Measurements from ENCODE around the gene NIT1.

DNA sequence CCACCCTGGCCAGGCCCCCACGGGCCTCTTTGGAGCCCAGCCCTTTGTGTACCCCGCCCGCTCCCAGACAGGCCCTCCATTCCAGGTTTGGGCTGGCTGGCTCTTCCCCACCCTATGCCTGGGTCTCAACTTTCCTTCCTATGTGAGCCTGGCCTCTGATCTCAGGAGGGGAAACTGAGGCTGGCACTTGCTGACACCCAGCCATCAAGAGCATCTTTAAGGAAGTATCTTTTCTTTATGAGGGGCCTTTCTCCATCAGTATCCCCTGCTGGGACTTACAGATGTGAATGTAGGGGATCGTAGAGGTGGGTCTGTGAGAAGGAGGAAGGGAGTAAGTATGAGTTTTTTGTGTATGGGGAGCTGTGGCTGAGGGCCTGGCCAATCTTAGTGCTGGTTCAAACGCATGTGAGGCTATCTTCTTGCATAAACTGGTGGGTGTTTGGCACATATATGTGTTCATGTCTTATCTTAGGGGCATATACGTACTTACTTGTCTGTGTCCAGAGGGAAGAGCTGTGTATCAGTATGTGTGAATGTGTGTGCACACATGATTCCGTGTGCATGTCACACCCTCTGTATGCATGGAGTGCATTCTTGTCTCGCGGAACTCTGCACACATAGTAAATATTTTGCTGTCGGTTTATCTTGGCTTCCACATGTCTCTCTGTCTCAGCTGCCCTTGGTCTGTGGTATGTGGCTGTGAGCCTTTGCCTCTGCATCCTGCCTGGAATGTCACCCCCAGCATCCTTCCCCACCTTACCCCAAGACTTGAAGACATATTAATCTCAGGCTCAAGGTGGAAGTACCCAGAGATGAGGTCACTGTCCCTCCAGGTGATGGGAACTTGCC is 33.9 kb upstream of the NIT1 start:
- TF ChIP-seq CTCF (conservative IDR thresholded peaks at IDR 0.05) (no peak), ZFX (IDR thresholded peaks at IDR 0.05) (no peak)

Data from C4-2B (cell line).